ENCODE results near the gene HECW1. TPM values are rescaled to one million over a fixed set of nuclear protein-coding genes. Genes with fewer than 3 reads are reported as not detected.
A peak's percentile ranks its signal among the peaks of the same experiment; 100 is the strongest.

HECW1 gene
- total RNA-seq, 1 experiment from 2014 or later, result 1.8 TPM

- DNase-seq, result no peak
- CTCF ChIA-PET, result interaction anchor here (0.5 kb wide), 1 partner anchor 1374 kb away, joined by 3 read pairs; no protein-coding TSS in a partner anchor
- Mint-ChIP-seq H3K36me3 (ENCODE audit: insufficient read depth, unreplicated experiment) (peaks cover 4% of the 10 kb centered on the region), H3K4me3 (ENCODE audit: unreplicated experiment) (no peak overlapping the region), H3K9me3 (ENCODE audit: unreplicated experiment) (peaks cover 44% of the 10 kb centered on the region), H3K4me1 (ENCODE audit: low read depth, unreplicated experiment) (no peaks in the 10 kb centered on the region), H3K27me3 (ENCODE audit: insufficient read depth, unreplicated experiment) (no peaks in the 10 kb centered on the region), H3K27ac (ENCODE audit: unreplicated experiment) (no peak overlapping the region)
- Histone ChIP-seq H3K36me3 (ENCODE audit: control insufficient read depth, insufficient read depth, low read length) (no peaks in the 10 kb centered on the region), H3K4me3 (ENCODE audit: low read depth, low read length) (no peak overlapping the region), H3K9me3 (peaks cover 25% of the 10 kb centered on the region), H3K27me3 (replicated peaks; ENCODE audit: control insufficient read depth, insufficient read depth, low read length) (no peaks in the 10 kb centered on the region), H3K4me1 (no peaks in the 10 kb centered on the region)
- no TSS peak for BruUV-seq (replicated peaks)
- POLR2A ChIA-PET, result no interaction called here
- intact Hi-C loops (cut with micrococcal nuclease; ENCODE audit: unreplicated experiment), result no loop called here
- no peak for TF ChIP-seq CTCF (IDR thresholded peaks at IDR 0.05; ENCODE audit: insufficient read depth in 1 of 2, low read depth in 1 of 2, low read length in 1 of 2, severe bottlenecking in 1 of 2, unreplicated experiment in 1 of 2)
Measured at GRCh38 chr7:43353902-43354301, 241.5 kb downstream of the HECW1 start.

- H3K4me1 Mint-ChIP-seq (ENCODE audit: low read depth, unreplicated experiment), result no peaks in the 10 kb centered on the region
- intact Hi-C loops (cut with micrococcal nuclease; ENCODE audit: unreplicated experiment), result no loop called here
- Histone ChIP-seq H3K27me3 (replicated peaks; ENCODE audit: control insufficient read depth, insufficient read depth, low read length) (no peaks in the 10 kb centered on the region), H3K9me3 (0 out of 2 replicates have a peak, but pooled peaks cover 4% of the 10 kb centered on the region), H3K36me3 (ENCODE audit: control insufficient read depth, insufficient read depth, low read length) (no peaks in the 10 kb centered on the region), H3K4me3 (ENCODE audit: low read depth, low read length) (no peak overlapping the region), H3K4me1 (no peaks in the 10 kb centered on the region)
- H3K9me3 Mint-ChIP-seq (ENCODE audit: unreplicated experiment), result no peaks in the 10 kb centered on the region
- no TSS peak for BruUV-seq (replicated peaks)
- no peak overlapping the region for H3K27ac Mint-ChIP-seq (ENCODE audit: unreplicated experiment)
- CTCF ChIA-PET, result no interaction called here
- TF ChIP-seq CTCF (IDR thresholded peaks at IDR 0.05; ENCODE audit: insufficient read depth in 1 of 2, low read depth in 1 of 2, low read length in 1 of 2, severe bottlenecking in 1 of 2, unreplicated experiment in 1 of 2), result no peak
- no peaks in the 10 kb centered on the region for H3K36me3 Mint-ChIP-seq (ENCODE audit: insufficient read depth, unreplicated experiment)
- H3K4me3 Mint-ChIP-seq (ENCODE audit: unreplicated experiment), result no peak overlapping the region
- H3K27me3 Mint-ChIP-seq (ENCODE audit: insufficient read depth, unreplicated experiment), result no peaks in the 10 kb centered on the region
- DNase-seq, result no peak
- POLR2A ChIA-PET, result no interaction called here
Measured at GRCh38 chr7:43362652-43363034, 250.2 kb downstream of the HECW1 start.

- no peak overlapping the region for H3K4me3 Mint-ChIP-seq (ENCODE audit: unreplicated experiment)
- Histone ChIP-seq H3K4me1 (no peaks in the 10 kb centered on the region), H3K27me3 (replicated peaks; ENCODE audit: control insufficient read depth, insufficient read depth, low read length) (no peaks in the 10 kb centered on the region), H3K9me3 (0 out of 2 replicates have a peak, but pooled peaks cover 4% of the 10 kb centered on the region), H3K36me3 (ENCODE audit: control insufficient read depth, insufficient read depth, low read length) (no peaks in the 10 kb centered on the region), H3K4me3 (ENCODE audit: low read depth, low read length) (no peak overlapping the region)
- no peaks in the 10 kb centered on the region for H3K36me3 Mint-ChIP-seq (ENCODE audit: insufficient read depth, unreplicated experiment)
- no TSS peak for BruUV-seq (replicated peaks)
- POLR2A ChIA-PET, result no interaction called here
- no peaks in the 10 kb centered on the region for H3K4me1 Mint-ChIP-seq (ENCODE audit: low read depth, unreplicated experiment)
- no peaks in the 10 kb centered on the region for H3K27me3 Mint-ChIP-seq (ENCODE audit: insufficient read depth, unreplicated experiment)
- DNase-seq, result peak; percentile 35 to 45
- no peaks in the 10 kb centered on the region for H3K9me3 Mint-ChIP-seq (ENCODE audit: unreplicated experiment)
- no peak overlapping the region for H3K27ac Mint-ChIP-seq (ENCODE audit: unreplicated experiment)
- CTCF ChIA-PET, result no interaction called here
- no peak for TF ChIP-seq CTCF (IDR thresholded peaks at IDR 0.05; ENCODE audit: insufficient read depth in 1 of 2, low read depth in 1 of 2, low read length in 1 of 2, severe bottlenecking in 1 of 2, unreplicated experiment in 1 of 2)
- intact Hi-C loops (cut with micrococcal nuclease; ENCODE audit: unreplicated experiment), result no loop called here
Measured at GRCh38 chr7:43363035-43363791, 250.8 kb downstream of the HECW1 start.
